ENCODE results near the gene CMPK2. TPM values are rescaled to one million over a fixed set of nuclear protein-coding genes. Genes with fewer than 3 reads are reported as not detected.

CMPK2 gene
- polyA plus RNA-seq, 3 donors from 2014 or later: 5.2 to 10.9 (median 8.0) TPM

DNA sequence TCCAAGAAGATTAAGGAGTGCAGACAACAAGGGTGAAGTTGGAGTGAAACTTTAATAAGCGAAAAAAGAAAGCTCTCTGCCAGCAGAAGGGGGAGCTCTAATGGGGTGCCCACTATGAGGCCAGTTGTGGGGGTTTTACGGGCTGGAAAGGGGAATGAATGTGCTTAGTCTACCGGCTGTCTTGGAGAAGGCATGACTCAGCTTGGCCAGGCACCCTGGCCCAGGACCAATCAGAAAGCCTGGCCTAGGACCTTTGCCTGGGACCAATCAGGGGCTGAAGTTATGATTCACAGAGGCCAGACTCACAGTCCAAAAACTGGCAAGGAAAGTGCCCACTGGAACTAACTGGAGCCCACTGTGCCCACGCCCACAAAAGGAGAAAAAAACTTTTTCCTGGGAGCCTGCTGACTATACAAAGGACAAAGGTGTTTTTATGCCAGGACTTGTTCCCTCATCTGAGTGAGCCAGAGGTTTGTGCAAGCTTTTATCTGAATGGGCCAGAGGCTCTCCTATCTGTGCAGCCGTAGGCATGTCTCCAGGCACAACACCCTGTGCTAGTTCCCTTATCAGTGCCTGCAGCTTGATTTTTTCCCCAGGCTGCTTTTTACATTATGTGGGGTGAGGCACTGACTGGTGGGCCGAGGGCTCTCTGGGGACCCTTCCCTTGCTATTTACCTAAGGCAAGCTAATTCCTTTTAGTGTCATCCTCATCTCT, 18.6 kb downstream of the CMPK2 start:
- peaks cover 65 to 80% (median 68%) of the 10 kb centered on the region in 3 donors for H3K36me3 Mint-ChIP-seq
- H3K4me1 Mint-ChIP-seq: peaks cover 13 to 44% of the 10 kb centered on the region in 2 donors
- no peak overlapping the region for H3K27ac Mint-ChIP-seq
- no peak overlapping the region for H3K4me3 Mint-ChIP-seq
- H3K27me3 Mint-ChIP-seq (ENCODE audit: low read depth in 3 of 3): peaks cover 0 to 4% (median 2%) of the 10 kb centered on the region in 3 donors
- H3K9me3 Mint-ChIP-seq: peaks cover 38 to 80% (median 60%) of the 10 kb centered on the region in 6 donors
- no peak for DNase-seq

DNA sequence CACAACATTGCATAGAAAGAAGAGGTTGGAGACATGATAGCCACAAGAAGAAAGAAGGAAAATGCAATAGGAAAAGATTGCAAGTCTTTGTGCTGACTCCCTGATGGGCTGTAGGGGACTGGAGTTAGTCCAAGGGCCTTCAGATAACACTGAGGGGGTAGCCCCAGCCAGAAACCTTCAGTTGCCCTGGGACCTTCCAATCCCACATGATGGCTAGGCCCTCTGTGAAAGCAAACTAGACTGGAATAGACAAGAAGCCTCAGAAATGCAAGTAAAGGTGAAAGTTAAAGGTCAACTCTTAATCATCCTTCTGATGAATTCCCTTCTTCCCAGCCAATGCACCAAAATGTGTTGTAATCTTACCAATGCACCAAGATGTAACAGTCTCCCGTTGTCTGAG, 19.2 kb downstream of the CMPK2 start:
- Mint-ChIP-seq H3K4me3 (no peak overlapping the region), H3K27me3 (ENCODE audit: low read depth in 3 of 3) (peaks cover 0 to 4% (median 2%) of the 10 kb centered on the region in 3 donors), H3K4me1 (peaks cover 12 to 41% of the 10 kb centered on the region in 2 donors), H3K36me3 (peaks cover 65 to 83% (median 68%) of the 10 kb centered on the region in 3 donors), H3K9me3 (peaks cover 38 to 82% (median 64%) of the 10 kb centered on the region in 6 donors), H3K27ac (no peak overlapping the region)
- DNase-seq: no peak

DNA sequence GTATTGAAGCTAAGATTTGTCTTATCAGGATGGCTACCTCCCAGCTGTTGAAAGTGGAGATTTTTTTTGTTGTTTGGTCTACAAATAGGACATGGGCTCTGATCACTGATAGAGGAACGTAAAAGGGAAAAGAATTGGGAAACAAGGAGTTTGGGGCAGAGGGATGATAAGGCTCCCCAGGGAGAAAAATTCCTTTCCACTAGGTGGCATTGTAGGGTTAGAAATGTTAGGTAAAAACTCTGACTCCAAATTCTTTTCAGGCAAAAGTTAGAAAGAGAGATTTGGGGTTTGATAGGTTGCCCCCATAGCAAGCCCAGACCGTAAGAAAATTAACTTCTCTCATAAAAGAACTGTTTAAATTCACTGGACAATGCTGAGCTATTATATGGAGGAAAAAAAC, 19.8 kb downstream of the CMPK2 start:
- peaks cover 38 to 89% (median 65%) of the 10 kb centered on the region in 6 donors for H3K9me3 Mint-ChIP-seq
- H3K27ac Mint-ChIP-seq: no peak overlapping the region
- H3K4me3 Mint-ChIP-seq: no peak overlapping the region
- H3K4me1 Mint-ChIP-seq: peaks cover 7 to 35% of the 10 kb centered on the region in 2 donors
- peaks cover 0 to 4% (median 2%) of the 10 kb centered on the region in 3 donors for H3K27me3 Mint-ChIP-seq (ENCODE audit: low read depth in 3 of 3)
- H3K36me3 Mint-ChIP-seq: peaks cover 68 to 84% (median 73%) of the 10 kb centered on the region in 3 donors
- DNase-seq: no peak

DNA sequence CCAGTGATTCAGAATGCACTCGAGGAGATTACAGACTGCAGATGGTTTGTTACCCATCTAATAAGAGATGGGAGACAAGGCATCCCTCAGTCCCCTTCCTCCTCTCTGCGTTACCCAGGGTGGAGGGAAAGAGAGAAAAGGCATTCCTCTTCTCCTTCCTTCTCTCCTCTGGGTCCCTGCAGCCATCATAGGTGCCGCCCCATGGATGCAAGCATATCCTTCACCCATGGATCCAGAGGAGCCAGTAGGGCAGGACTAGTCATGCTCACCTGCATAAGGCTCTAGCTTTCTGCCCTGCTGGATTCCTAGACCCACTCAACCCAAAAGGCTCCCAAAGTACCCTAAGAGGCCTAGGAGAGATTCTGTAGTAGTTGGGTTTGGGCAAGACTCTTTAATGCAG, 20.4 kb downstream of the CMPK2 start:
- peaks cover 3 to 29% of the 10 kb centered on the region in 2 donors for H3K4me1 Mint-ChIP-seq
- no peak overlapping the region for H3K27ac Mint-ChIP-seq
- H3K9me3 Mint-ChIP-seq: peaks cover 38 to 89% (median 65%) of the 10 kb centered on the region in 6 donors
- H3K4me3 Mint-ChIP-seq: no peak overlapping the region
- peaks cover 0 to 4% (median under 1%) of the 10 kb centered on the region in 3 donors for H3K27me3 Mint-ChIP-seq (ENCODE audit: low read depth in 3 of 3)
- H3K36me3 Mint-ChIP-seq: peaks cover 64 to 82% (median 72%) of the 10 kb centered on the region in 3 donors
- no peak for DNase-seq

DNA sequence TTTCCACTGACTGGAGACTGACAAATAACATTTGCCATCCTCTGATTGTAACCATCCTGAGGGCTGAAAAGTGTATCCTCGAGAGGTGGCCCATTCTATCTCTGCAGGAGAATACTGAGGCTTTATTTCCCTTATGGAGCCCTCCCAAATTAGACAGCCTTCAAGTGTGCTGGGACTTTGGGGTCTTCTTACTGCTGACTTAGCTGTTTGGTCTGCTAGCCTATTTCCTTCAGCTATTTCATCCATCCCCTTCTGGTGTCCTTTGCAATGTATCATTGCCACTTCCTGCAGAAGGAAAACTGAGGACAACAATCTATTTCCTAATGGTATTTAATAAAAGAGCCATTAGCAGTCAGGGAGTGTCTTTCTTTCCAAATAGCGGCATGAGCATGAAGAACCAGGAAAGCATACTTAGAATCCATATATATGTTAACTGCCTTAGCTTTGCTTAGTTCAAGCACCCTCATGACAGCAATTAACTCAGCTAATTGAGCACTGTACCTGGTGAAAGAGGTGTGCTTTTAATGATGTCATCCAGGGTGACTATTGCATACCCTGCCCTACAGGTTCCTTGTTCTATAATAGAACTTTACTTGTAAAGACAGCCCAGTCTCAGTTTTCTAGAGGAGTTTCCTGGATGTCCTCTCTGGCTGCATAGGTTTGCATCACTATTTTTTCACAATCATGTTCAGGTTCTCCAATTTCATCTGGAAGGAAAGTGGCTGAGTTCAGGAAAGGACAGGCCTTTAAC, 24.0 kb downstream of the CMPK2 start:
- peaks cover 49 to 71% (median 63%) of the 10 kb centered on the region in 3 donors for H3K36me3 Mint-ChIP-seq
- DNase-seq: no peak
- no peaks in the 10 kb centered on the region for H3K4me1 Mint-ChIP-seq
- H3K9me3 Mint-ChIP-seq: peaks cover 36 to 67% (median 51%) of the 10 kb centered on the region in 6 donors
- H3K27me3 Mint-ChIP-seq (ENCODE audit: low read depth in 3 of 3): peaks cover 0 to 4% (median 0%) of the 10 kb centered on the region in 3 donors
- no peak overlapping the region for H3K4me3 Mint-ChIP-seq
- H3K27ac Mint-ChIP-seq: no peak overlapping the region

DNA sequence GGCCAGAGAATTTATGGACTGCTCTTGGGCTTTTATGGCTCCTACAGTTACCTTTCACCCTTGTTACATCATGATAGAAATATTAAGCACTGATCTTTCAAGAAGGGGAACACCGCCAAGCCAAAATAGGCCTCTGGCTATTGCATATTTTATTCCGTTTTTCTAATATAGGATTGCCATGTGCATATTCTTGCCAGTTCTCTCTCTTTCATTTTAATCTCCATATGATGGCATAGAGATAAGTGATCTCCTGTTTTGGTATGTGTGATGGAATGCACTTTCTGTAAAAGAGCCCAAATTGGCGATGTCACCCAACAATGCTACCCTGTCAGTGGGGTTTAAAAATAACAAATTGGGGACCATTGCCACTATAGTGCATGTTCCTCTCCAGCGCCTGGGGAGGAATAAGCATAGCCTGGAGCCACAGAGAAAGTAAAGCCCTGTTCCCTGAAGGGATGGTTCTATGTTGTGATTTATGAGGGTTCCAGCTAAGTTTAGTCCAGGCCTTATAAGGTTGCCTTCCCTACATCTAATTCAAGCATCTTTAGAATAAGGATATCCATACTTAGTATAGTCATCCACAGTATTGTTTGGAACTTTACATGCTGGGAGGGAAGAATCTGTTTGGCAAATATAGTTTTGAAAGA, 26.9 kb downstream of the CMPK2 start:
- Mint-ChIP-seq H3K36me3 (peaks cover 35 to 58% (median 50%) of the 10 kb centered on the region in 3 donors), H3K27me3 (ENCODE audit: low read depth in 3 of 3) (peaks cover 0 to 4% (median 0%) of the 10 kb centered on the region in 3 donors)

DNA sequence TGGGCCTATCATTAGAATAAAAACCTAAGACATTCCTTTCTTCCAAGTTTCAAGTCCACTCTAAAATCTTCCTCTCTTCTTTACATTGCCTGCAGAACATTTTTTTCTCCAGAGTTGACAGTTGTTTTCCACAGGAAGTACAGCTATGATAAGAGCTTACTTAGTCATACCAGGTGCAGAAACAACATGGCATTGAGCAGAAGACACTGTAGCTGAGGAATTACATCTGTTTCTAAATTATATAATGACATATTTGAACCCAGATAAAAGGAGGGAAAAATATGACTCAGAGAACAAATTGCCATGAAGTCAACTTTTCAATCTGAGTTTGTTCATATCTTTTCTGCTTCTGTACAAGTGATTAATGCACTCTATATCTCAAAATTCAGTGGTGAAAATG, 30.2 kb downstream of the CMPK2 start:
- H3K27ac Mint-ChIP-seq: peak overlapping the region in 1 of 6 donors; percentile 5
- DNase-seq: no peak
- H3K4me1 Mint-ChIP-seq: peaks cover 7 to 11% of the 10 kb centered on the region in 2 donors
- H3K36me3 Mint-ChIP-seq: peaks cover 28 to 60% (median 31%) of the 10 kb centered on the region in 3 donors
- H3K9me3 Mint-ChIP-seq: peaks cover 9 to 23% (median 10%) of the 10 kb centered on the region in 6 donors
- H3K27me3 Mint-ChIP-seq (ENCODE audit: low read depth in 3 of 3): peaks cover 0 to 4% (median 3%) of the 10 kb centered on the region in 3 donors
- H3K4me3 Mint-ChIP-seq: no peak overlapping the region

More for the DNA sequence above, 26.9 kb downstream of the CMPK2 start:
- peaks cover 12 to 38% (median 22%) of the 10 kb centered on the region in 6 donors for H3K9me3 Mint-ChIP-seq
- H3K4me3 Mint-ChIP-seq: no peak overlapping the region
- H3K4me1 Mint-ChIP-seq: peaks cover 0 to 2% of the 10 kb centered on the region in 2 donors
- no peak for DNase-seq
- H3K27ac Mint-ChIP-seq: no peak overlapping the region

DNA sequence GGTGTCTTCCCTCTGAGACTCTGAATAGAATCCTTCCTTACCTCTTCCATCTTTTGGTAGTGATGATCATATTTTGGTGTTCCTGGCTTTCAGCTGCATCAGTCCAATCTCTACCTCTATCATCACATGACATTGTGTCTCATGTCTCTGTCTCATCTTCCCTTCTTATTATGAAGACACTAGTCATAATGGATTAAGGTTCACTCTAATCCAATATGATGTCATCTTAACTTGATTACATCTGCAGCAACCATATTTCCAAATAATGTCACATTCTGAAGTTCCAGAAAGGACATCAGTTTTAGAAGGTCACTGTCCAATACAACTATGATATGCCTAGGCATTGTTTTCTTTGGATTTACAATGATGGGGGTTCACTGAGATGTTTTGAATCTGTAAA, 31.5 kb downstream of the CMPK2 start:
- Mint-ChIP-seq H3K9me3 (peaks cover 2 to 19% (median 12%) of the 10 kb centered on the region in 6 donors), H3K36me3 (peaks cover 19 to 56% (median 24%) of the 10 kb centered on the region in 3 donors), H3K4me1 (peaks cover 7 to 11% of the 10 kb centered on the region in 2 donors), H3K27me3 (ENCODE audit: low read depth in 3 of 3) (peaks cover 0 to 4% (median 3%) of the 10 kb centered on the region in 3 donors), H3K27ac (peak overlapping the region in 4 of 6 donors; percentile 6 to 73 (median 36)), H3K4me3 (no peak overlapping the region)
- no peak for DNase-seq

DNA sequence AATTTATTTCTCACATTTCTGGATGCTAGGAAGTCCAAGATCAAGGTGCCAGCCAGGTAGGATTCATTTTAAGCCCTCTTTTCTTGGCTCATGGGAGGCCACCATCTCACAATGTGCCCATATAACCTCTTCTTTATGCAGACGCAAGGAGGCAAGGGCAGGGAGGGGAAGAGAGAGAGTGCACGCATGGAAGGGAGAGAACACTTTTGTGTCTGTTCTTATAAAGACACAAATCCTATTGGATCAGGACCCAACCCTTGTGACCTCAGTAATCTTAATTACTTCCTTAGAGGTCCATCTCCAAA, 32.5 kb downstream of the CMPK2 start:
- Mint-ChIP-seq H3K27ac (peak overlapping the region; percentile 67 to 89 (median 77)), H3K4me1 (peaks cover 7 to 11% of the 10 kb centered on the region in 2 donors), H3K36me3 (peaks cover 11 to 50% (median 18%) of the 10 kb centered on the region in 3 donors), H3K9me3 (peaks cover 2 to 19% (median 12%) of the 10 kb centered on the region in 6 donors), H3K27me3 (ENCODE audit: low read depth in 3 of 3) (peaks cover 0 to 4% (median 3%) of the 10 kb centered on the region in 3 donors), H3K4me3 (peak overlapping the region in 3 of 5 donors; percentile 5 to 58 (median 33))
- no peak for DNase-seq

DNA sequence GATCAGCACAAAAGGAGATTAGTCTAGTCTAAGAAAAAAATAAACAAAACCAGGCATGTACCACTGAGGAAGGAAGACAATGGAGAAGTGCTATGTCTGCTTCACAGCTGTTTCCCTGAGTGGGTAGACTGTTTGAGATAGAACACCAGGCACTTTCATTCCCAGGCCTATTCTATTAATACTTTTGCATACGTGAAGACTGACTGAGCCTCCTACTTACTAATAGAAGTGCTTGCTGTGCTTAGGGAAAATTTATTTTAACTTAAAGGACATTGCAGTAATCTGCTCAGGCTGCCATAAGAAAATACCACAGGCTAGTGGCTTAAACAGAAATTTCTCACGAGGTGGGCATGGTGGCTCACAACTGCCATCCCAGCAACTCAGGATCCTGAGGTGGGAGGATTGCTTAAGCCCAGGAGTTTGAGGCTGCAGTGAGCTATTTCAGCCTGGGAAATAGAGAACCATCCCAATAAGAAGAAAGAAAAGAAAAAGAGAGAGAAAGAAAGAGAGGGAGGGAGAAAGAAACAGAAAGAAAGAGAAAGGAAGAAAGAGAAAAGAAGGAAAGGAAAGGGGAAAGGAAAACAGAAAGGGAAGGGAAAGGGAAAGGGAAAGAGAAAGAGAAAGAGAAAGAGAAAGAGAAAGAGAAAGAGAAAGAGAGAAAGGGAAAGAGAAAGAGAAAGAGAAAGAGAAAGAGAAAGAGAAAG, 33.0 kb downstream of the CMPK2 start:
- DNase-seq: peak in 1 of 3 donors; percentile 13
- Mint-ChIP-seq H3K4me1 (peaks cover 9 to 11% of the 10 kb centered on the region in 2 donors), H3K27ac (peak overlapping the region; percentile 76 to 89 (median 78)), H3K36me3 (peaks cover 8 to 47% (median 16%) of the 10 kb centered on the region in 3 donors), H3K4me3 (peak overlapping the region in 4 of 5 donors; percentile 3 to 58 (median 28)), H3K9me3 (peaks cover 2 to 19% (median 12%) of the 10 kb centered on the region in 6 donors), H3K27me3 (ENCODE audit: low read depth in 3 of 3) (peaks cover 0 to 4% (median 3%) of the 10 kb centered on the region in 3 donors)

DNA sequence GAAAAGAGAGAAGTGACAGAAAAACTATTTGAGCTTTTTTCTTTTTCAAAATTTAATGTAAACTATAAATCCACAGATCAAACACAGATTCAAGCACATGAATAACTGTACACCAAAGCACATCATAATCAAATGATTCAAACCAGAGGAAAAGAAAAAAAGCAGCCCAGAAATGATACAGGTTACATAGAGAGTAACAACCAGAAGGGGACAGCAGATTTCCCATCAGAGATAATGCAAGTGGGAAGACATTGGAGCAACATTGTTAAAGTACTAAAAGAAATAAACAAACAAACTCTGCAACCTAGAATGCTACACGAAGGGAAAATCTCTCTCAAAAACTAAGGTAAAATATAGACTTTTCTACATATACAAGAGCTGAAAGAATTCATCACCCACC, 34.5 kb downstream of the CMPK2 start:
- Mint-ChIP-seq H3K4me3 (no peak overlapping the region), H3K36me3 (peaks cover 8 to 44% (median 16%) of the 10 kb centered on the region in 3 donors), H3K9me3 (peaks cover 2 to 19% (median 12%) of the 10 kb centered on the region in 6 donors), H3K27ac (peak overlapping the region in 1 of 6 donors; percentile 56), H3K27me3 (ENCODE audit: low read depth in 3 of 3) (peaks cover 0 to 4% (median 3%) of the 10 kb centered on the region in 3 donors), H3K4me1 (peaks cover 13 to 16% of the 10 kb centered on the region in 2 donors)
- no peak for DNase-seq

DNA sequence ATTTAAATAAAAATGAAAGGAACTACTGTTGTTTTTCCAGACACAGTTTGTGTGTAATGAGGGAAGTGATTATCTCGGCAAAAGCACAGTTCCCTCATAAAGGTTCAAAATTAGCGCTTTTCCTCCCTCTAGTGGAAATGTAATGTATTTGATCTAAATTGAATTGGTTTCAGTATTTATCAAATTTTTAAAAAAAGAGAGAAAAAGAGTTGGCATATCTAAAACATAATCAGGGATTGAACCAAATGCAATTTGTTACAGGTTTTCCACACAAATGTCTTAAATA, 37.5 kb downstream of the CMPK2 start:
- no peak for DNase-seq
- Mint-ChIP-seq H3K9me3 (peaks cover 2 to 19% (median 12%) of the 10 kb centered on the region in 6 donors), H3K27ac (no peak overlapping the region), H3K36me3 (peaks cover 8 to 28% (median 12%) of the 10 kb centered on the region in 3 donors), H3K27me3 (ENCODE audit: low read depth in 3 of 3) (peaks cover 0 to 4% (median 3%) of the 10 kb centered on the region in 3 donors), H3K4me1 (peaks cover 12 to 16% of the 10 kb centered on the region in 2 donors), H3K4me3 (no peak overlapping the region)
